Testis (tissue), 3 donors: Measurements from ENCODE around the gene ESRRA. TPM values are rescaled to one million over a fixed set of nuclear protein-coding genes. Genes with fewer than 3 reads are reported as not detected.

Source experiments
- DNase-seq: peaks from one replicate; pipeline ENCODE4 v3.0.0-alpha.2; 2019
- H3K27ac ChIP-seq, 2 donors: fragments of 200-600 bp; sonication (generic); one replicate each; pipeline ENCODE4 v1.5.1; 2019
- H3K27me3 ChIP-seq: fragments of 200-600 bp; sonication (generic); one replicate; pipeline ENCODE4 v1.5.1; 2019
- H3K36me3 ChIP-seq: fragments of 200-600 bp; sonication (generic); one replicate; pipeline ENCODE4 v1.5.1; 2017; ENCODE audit warnings: low read depth; ENCODE audit errors: missing control alignments
- H3K4me1 ChIP-seq: fragments of 200-600 bp; sonication (generic); one replicate; pipeline ENCODE4 v1.5.1; 2019
- H3K4me3 ChIP-seq, 2 donors: fragments of 200-600 bp; sonication (generic); one replicate each; pipeline ENCODE4 v1.5.1; 2017 to 2019
- H3K9me3 ChIP-seq: fragments of 200-600 bp; sonication (generic); one replicate; pipeline ENCODE4 v1.5.1; 2017
- POLR2A ChIP-seq: fragments of 450-650 bp; IDR thresholded peaks from one replicate; pipeline ENCODE4 v1.6.1; 2017; ENCODE audit warnings: antibody characterized with exemption, mild to moderate bottlenecking, moderate library complexity
- WGBS, 2 donors: methylation state at CpG; one replicate each; pipeline ENCODE4 v1.1.5; 2018; 5-methylcytosine and 5-hydroxymethylcytosine counted together
- intact Hi-C: fragments of 100-400 bp; cut with DNase I; formaldehyde crosslinking; loops from one replicate; pipeline ENCODE4 v1.15.1; 2023; ENCODE audit warnings: low total_unique reads
- polyA plus RNA-seq: library from polyadenylated mRNA; stranded (reverse); fragments of 350-450 nt; fragmentation: Illumina TruSeq; extraction: RNeasy Lipid Tissue Mini Kit (QIAGEN cat#74804); gene quantifications from one replicate; pipeline ENCODE4 v1.2.3, GENCODE V29; 2014; ENCODE audit warnings: low read depth, low replicate concordance; ENCODE audit not compliant: insufficient read depth
- total RNA-seq, 2 donors: library from RNA; depleted of rRNA; stranded (reverse); fragments of >200 nt; gene quantifications; one replicate each; pipeline ENCODE4 v1.2.3, GENCODE V29; 2016
- TF ChIP-seq, protein P1 (sequence below), 3 experiments: fragments of 450-650 bp in 2 of 3; fragments of 200-600 bp in 1 of 3; sonication (generic) in 1 of 3; IDR thresholded peaks; one replicate each; pipeline ENCODE4 v1.5.1; 2016 to 2019; ENCODE audit warnings: antibody characterized with exemption in 3 of 3, mild to moderate bottlenecking in 2 of 3, moderate library complexity in 1 of 3

The ESRRA gene
- total and polyA plus RNA-seq, 3 donors from 2014 or later: 13.7 to 22.0 (median 19.3) TPM

- Histone ChIP-seq H3K27ac (peak overlapping the region; percentile 86 to 94), H3K27me3 (no peaks in the 10 kb centered on the region), H3K9me3 (no peaks in the 10 kb centered on the region), H3K36me3 (no peaks in the 10 kb centered on the region), H3K4me3 (no peak overlapping the region), H3K4me1 (peaks cover 41% of the 10 kb centered on the region)
- peak; percentile 64 for DNase-seq
- TF ChIP-seq POLR2A: no peak
- TF ChIP-seq, protein P1, sequence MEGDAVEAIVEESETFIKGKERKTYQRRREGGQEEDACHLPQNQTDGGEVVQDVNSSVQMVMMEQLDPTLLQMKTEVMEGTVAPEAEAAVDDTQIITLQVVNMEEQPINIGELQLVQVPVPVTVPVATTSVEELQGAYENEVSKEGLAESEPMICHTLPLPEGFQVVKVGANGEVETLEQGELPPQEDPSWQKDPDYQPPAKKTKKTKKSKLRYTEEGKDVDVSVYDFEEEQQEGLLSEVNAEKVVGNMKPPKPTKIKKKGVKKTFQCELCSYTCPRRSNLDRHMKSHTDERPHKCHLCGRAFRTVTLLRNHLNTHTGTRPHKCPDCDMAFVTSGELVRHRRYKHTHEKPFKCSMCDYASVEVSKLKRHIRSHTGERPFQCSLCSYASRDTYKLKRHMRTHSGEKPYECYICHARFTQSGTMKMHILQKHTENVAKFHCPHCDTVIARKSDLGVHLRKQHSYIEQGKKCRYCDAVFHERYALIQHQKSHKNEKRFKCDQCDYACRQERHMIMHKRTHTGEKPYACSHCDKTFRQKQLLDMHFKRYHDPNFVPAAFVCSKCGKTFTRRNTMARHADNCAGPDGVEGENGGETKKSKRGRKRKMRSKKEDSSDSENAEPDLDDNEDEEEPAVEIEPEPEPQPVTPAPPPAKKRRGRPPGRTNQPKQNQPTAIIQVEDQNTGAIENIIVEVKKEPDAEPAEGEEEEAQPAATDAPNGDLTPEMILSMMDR (IDR thresholded peaks at IDR 0.05): no peak
- intact Hi-C loops: no loop called here
- 53 to 62% methylated on average over 24 to 27 of the region's 27 CpGs for WGBS, 2 donors
Measured at GRCh38 chr11:64267207-64267945, 37.9 kb upstream of the ESRRA start.

- Histone ChIP-seq H3K4me1 (peaks cover 43% of the 10 kb centered on the region), H3K36me3 (no peaks in the 10 kb centered on the region), H3K27ac (peak overlapping the region; percentile 86 to 94), H3K27me3 (no peaks in the 10 kb centered on the region), H3K4me3 (peak overlapping the region in 1 of 2 donors; percentile 67), H3K9me3 (no peaks in the 10 kb centered on the region)
- 20 to 24% methylated on average over 16 to 23 of the region's 23 CpGs for WGBS, 2 donors
- peak; percentile 94 for DNase-seq
- intact Hi-C loops: no loop called here
- TF ChIP-seq POLR2A: no peak
- TF ChIP-seq, protein P1 (IDR thresholded peaks at IDR 0.05): no peak
Measured at GRCh38 chr11:64268025-64268892, 37.1 kb upstream of the ESRRA start.

DNA sequence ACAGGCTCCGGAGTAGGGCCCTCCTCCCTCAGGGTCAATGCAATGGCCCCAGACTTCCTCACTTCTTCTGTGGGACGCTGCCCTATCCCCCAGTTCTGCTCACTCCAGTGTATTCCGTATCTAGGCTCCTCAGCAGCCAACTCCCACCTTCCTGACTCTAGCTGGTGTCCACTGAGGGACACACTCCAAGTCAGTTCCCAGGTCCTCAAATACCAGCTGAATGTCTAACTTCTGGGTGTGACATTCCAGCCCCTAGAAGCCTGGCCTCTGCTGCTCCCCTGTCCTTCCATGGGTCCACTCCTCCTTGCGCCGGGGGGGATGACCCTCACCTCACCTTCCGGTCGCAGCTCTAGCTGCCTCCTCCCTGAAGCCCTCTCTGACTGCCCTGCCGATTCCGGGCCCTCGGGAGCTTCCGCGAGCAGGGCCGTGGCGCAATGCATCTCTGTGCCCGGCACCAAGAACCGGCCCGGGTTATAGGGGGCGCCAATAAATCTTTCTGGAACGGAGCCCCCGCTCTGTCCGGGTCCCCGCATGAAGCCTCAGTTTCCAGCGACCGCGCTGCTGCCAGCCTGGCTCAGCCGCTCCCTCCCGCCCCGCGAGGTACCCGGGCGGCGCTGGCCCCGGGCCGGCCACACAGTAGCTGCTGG, 36.3 kb upstream of the ESRRA start:
- H3K36me3 ChIP-seq: no peaks in the 10 kb centered on the region
- peak overlapping the region; percentile 62 to 67 for H3K4me3 ChIP-seq
- intact Hi-C loops: no loop called here
- H3K9me3 ChIP-seq: no peaks in the 10 kb centered on the region
- no peak for TF ChIP-seq POLR2A
- TF ChIP-seq, protein P1 (IDR thresholded peaks at IDR 0.05): no peak
- WGBS, 2 donors: 0 to 1% methylated on average over 6 to 34 of the region's 34 CpGs
- no peaks in the 10 kb centered on the region for H3K27me3 ChIP-seq
- DNase-seq: peak; percentile 51
- H3K4me1 ChIP-seq: peaks cover 42% of the 10 kb centered on the region
- H3K27ac ChIP-seq: peak overlapping the region; percentile 86 to 94

GRCh38 chr11:64269540-64270220, 35.6 kb upstream of the ESRRA start:
- peaks cover 36% of the 10 kb centered on the region for H3K4me1 ChIP-seq
- peak; percentile 99 for DNase-seq
- 0% methylated on average over 6 to 37 of the region's 58 CpGs for WGBS, 2 donors
- H3K9me3 ChIP-seq: no peaks in the 10 kb centered on the region
- H3K36me3 ChIP-seq: no peaks in the 10 kb centered on the region
- H3K27ac ChIP-seq: peak overlapping the region; percentile 91 to 94
- no peaks in the 10 kb centered on the region for H3K27me3 ChIP-seq
- intact Hi-C loops: no loop called here
- H3K4me3 ChIP-seq: peak overlapping the region; percentile 62 to 67
- TF ChIP-seq, protein P1 (IDR thresholded peaks at IDR 0.05): peak in 1 of 3 experiments; percentile 9
- no peak for TF ChIP-seq POLR2A
